Liver (tissue), 9 donors: Measurements from ENCODE around the gene TMEM243. TPM values are rescaled to one million over a fixed set of nuclear protein-coding genes. Genes with fewer than 3 reads are reported as not detected.

Experiments used
- DNase-seq: peaks from one replicate; pipeline ENCODE4 v3.0.0-alpha.2; 2017; ENCODE audit warnings: low spot score
- H3K27ac ChIP-seq, 2 donors: one replicate each; pipeline ENCODE4 v1.7.0; 2013; ENCODE audit warnings: inconsistent platforms in 2 of 2, low read length in 2 of 2, control low read depth in 1 of 2, low read depth in 1 of 2, mild to moderate bottlenecking in 1 of 2
- H3K27me3 ChIP-seq, 4 donors: one replicate each; pipeline versions ENCODE4 v1.6.1 to v1.7.0; 2013; ENCODE audit warnings: low read length in 3 of 4, inconsistent platforms in 1 of 4, mild to moderate bottlenecking in 1 of 4, moderate library complexity in 1 of 4; ENCODE audit not compliant: control insufficient read depth in 4 of 4, insufficient read depth in 4 of 4
- H3K36me3 ChIP-seq, 4 donors: one replicate each; pipeline versions ENCODE4 v1.6.1 to v1.7.0; 2013; ENCODE audit warnings: low read length in 3 of 4, mild to moderate bottlenecking in 3 of 4, low read depth in 1 of 4, moderate library complexity in 1 of 4; ENCODE audit not compliant: control insufficient read depth in 4 of 4, insufficient read depth in 3 of 4
- H3K4me1 ChIP-seq, 4 donors: one replicate each; pipeline versions ENCODE4 v1.6.1 to v1.7.0; 2013; ENCODE audit warnings: low read length in 3 of 4, mild to moderate bottlenecking in 3 of 4, moderate library complexity in 1 of 4; ENCODE audit not compliant: control insufficient read depth in 4 of 4, insufficient read depth in 4 of 4
- H3K4me3 ChIP-seq, 3 donors: one replicate each; pipeline versions ENCODE4 v1.6.1 to v1.7.0; 2013; ENCODE audit warnings: low read length in 3 of 3, control low read depth in 1 of 3, low read depth in 1 of 3, mild to moderate bottlenecking in 1 of 3
- H3K9ac ChIP-seq, 2 donors: one replicate each; pipeline ENCODE4 v1.7.0; 2013; ENCODE audit warnings: low read length in 2 of 2, mild to moderate bottlenecking in 2 of 2, moderate library complexity in 2 of 2, control low read depth in 1 of 2, low read depth in 1 of 2
- H3K9me3 ChIP-seq, 4 donors: one replicate each; pipeline versions ENCODE4 v1.6.1 to v1.7.0; 2013; ENCODE audit warnings: low read length in 3 of 4; ENCODE audit not compliant: control insufficient read depth in 4 of 4
- EGR1 ChIP-seq, 2 donors: IDR thresholded peaks; 2 replicates each; pipeline ENCODE4 v1.6.1; 2016 to 2018; ENCODE audit warnings: antibody characterized with exemption in 2 of 2, low read depth in 2 of 2
- GABPA ChIP-seq, 2 donors: IDR thresholded peaks in 1 of 2; conservative IDR thresholded peaks in 1 of 2; 2 replicates each; pipeline ENCODE4 v1.6.1; 2016; ENCODE audit warnings: antibody characterized with exemption in 2 of 2, mild to moderate bottlenecking in 1 of 2, moderate library complexity in 1 of 2
- HNF4A ChIP-seq, 2 donors: conservative IDR thresholded peaks; 2 replicates each; pipeline ENCODE4 v1.6.1; 2016; ENCODE audit warnings: antibody characterized with exemption in 2 of 2, mild to moderate bottlenecking in 2 of 2
- JUND ChIP-seq, 2 donors: IDR thresholded peaks; 2 replicates each; pipeline ENCODE4 v1.6.1; 2016; ENCODE audit warnings: antibody characterized with exemption in 2 of 2
- TAF1 ChIP-seq: conservative IDR thresholded peaks from 2 replicates; pipeline ENCODE4 v1.6.1; 2016; ENCODE audit warnings: antibody characterized with exemption, mild to moderate bottlenecking
- ZBTB33 ChIP-seq: IDR thresholded peaks from 2 replicates; pipeline ENCODE4 v1.6.1; 2016; ENCODE audit warnings: antibody characterized with exemption
- WGBS: extraction: QIAGEN DNeasy Blood & Tissue Kit; methylation state at CpG from one replicate; pipeline ENCODE4 v1.1.7; 2013; 5-methylcytosine and 5-hydroxymethylcytosine counted together
- polyA plus RNA-seq, 2 donors: library from polyadenylated mRNA; stranded (reverse) in 1 of 2; unstranded in 1 of 2; fragments of 200-250 nt in 1 of 2; fragments of >200 nt in 1 of 2; fragmentation: Nextera tagmentation in 1 of 2; extraction: Ambion mirVana in 1 of 2; gene quantifications; one replicate each; pipeline versions ENCODE4 v1.2.1 to v1.2.3, GENCODE V29; 2013 to 2015
- total RNA-seq, 2 donors: library from RNA; depleted of rRNA; stranded (reverse); fragments of >200 nt; gene quantifications; one replicate each; pipeline ENCODE4 v1.2.3, GENCODE V29; 2014
- TF ChIP-seq, protein P1 (sequence below): fragments of 150-350 bp; IDR thresholded peaks from 2 replicates; pipeline ENCODE4 v1.5.1; 2017; ENCODE audit warnings: improper control_type of control experiment, low read depth, low read length; ENCODE audit not compliant: missing input control
- TF ChIP-seq, protein P2 (sequence below): IDR thresholded peaks from 2 replicates; pipeline ENCODE4 v1.6.1; 2016; ENCODE audit warnings: antibody characterized with exemption
- TF ChIP-seq, protein P3 (sequence below): IDR thresholded peaks from 2 replicates; pipeline ENCODE4 v1.6.1; 2016; ENCODE audit warnings: antibody characterized with exemption, mild to moderate bottlenecking
- donor health status: healthy.
- donor health status: healthy.
- donor health status: healthy.
- donor health status: healthy.
- donor health status: healthy.

TMEM243 gene
- total and polyA plus RNA-seq, 4 donors = 4.8 to 8.0 (median 5.5) TPM

DNA sequence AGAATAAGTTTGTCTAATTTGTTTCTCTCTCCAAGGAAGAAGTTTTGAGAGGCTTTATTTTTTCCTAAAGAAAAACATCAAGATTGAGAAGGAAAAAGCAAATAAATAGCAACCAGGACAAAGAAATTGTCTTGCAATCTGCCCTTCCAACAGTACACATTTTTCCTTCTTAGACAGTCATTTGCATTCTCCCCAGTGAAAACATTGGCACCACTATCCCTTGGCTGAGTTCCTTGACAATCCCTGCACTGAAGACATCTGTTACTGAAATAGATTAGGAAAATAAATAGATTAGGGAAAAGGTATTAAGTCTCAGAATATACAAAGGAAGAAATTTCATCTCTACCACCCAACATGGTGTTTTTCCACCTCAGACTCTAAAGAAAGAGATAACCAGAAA lies 12.2 kb upstream of the TMEM243 start (continued):
- TF ChIP-seq, protein P1, sequence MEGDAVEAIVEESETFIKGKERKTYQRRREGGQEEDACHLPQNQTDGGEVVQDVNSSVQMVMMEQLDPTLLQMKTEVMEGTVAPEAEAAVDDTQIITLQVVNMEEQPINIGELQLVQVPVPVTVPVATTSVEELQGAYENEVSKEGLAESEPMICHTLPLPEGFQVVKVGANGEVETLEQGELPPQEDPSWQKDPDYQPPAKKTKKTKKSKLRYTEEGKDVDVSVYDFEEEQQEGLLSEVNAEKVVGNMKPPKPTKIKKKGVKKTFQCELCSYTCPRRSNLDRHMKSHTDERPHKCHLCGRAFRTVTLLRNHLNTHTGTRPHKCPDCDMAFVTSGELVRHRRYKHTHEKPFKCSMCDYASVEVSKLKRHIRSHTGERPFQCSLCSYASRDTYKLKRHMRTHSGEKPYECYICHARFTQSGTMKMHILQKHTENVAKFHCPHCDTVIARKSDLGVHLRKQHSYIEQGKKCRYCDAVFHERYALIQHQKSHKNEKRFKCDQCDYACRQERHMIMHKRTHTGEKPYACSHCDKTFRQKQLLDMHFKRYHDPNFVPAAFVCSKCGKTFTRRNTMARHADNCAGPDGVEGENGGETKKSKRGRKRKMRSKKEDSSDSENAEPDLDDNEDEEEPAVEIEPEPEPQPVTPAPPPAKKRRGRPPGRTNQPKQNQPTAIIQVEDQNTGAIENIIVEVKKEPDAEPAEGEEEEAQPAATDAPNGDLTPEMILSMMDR = no peak
- no peak for TF ChIP-seq JUND (IDR thresholded peaks at IDR 0.05)
- no peak for TF ChIP-seq ZBTB33
- TF ChIP-seq, protein P2, sequence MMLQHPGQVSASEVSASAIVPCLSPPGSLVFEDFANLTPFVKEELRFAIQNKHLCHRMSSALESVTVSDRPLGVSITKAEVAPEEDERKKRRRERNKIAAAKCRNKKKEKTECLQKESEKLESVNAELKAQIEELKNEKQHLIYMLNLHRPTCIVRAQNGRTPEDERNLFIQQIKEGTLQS = no peak
- TF ChIP-seq GABPA (IDR thresholded peaks at IDR 0.05 in 1 of 2, conservative IDR thresholded peaks at IDR 0.05 in 1 of 2) = no peak

DNA sequence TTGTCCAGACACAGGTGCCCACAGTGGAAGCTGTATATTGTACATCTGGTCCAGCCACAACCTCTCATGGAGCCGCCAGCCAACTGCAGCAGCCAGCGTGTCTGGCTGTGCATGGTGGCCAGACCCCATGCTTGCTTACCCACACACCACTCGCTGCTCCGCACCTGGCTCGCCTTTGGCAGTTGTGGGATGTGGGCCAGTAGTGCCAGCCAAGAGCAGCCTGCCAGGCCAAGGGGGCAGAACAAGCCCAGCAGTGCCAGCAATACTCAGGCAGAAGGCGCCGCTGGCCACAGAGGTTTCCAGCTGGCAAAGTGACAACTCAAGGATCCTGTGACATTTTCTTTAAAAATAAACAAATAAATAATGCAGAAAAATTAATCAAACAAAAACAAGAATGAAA lies 11.7 kb upstream of the TMEM243 start:
- Histone ChIP-seq H3K27ac (no peak overlapping the region), H3K27me3 (no peaks in the 10 kb centered on the region), H3K4me1 (peaks cover 2 to 6% (median 3%) of the 10 kb centered on the region in 4 donors), H3K9me3 (peaks cover 0 to 4% (median 0%) of the 10 kb centered on the region in 4 donors), H3K9ac (no peak overlapping the region), H3K36me3 (no peaks in the 10 kb centered on the region), H3K4me3 (no peak overlapping the region)
- no peak for DNase-seq
- TF ChIP-seq, protein P3, sequence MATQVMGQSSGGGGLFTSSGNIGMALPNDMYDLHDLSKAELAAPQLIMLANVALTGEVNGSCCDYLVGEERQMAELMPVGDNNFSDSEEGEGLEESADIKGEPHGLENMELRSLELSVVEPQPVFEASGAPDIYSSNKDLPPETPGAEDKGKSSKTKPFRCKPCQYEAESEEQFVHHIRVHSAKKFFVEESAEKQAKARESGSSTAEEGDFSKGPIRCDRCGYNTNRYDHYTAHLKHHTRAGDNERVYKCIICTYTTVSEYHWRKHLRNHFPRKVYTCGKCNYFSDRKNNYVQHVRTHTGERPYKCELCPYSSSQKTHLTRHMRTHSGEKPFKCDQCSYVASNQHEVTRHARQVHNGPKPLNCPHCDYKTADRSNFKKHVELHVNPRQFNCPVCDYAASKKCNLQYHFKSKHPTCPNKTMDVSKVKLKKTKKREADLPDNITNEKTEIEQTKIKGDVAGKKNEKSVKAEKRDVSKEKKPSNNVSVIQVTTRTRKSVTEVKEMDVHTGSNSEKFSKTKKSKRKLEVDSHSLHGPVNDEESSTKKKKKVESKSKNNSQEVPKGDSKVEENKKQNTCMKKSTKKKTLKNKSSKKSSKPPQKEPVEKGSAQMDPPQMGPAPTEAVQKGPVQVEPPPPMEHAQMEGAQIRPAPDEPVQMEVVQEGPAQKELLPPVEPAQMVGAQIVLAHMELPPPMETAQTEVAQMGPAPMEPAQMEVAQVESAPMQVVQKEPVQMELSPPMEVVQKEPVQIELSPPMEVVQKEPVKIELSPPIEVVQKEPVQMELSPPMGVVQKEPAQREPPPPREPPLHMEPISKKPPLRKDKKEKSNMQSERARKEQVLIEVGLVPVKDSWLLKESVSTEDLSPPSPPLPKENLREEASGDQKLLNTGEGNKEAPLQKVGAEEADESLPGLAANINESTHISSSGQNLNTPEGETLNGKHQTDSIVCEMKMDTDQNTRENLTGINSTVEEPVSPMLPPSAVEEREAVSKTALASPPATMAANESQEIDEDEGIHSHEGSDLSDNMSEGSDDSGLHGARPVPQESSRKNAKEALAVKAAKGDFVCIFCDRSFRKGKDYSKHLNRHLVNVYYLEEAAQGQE = no peak
- TF ChIP-seq HNF4A (conservative IDR thresholded peaks at IDR 0.05) = peak in 1 of 2 donors; percentile 22
- WGBS = 46% methylated on average over 7 of the region's 7 CpGs

- DNase-seq = no peak
- H3K9me3 ChIP-seq = peaks cover 0 to 4% (median 0%) of the 10 kb centered on the region in 4 donors
- 61% methylated on average over 3 of the region's 3 CpGs for WGBS
- TF ChIP-seq EGR1 (IDR thresholded peaks at IDR 0.05; ENCODE audit: low read depth in 2 of 2) (no peak), TAF1 (no peak)
- no peak overlapping the region for H3K4me3 ChIP-seq
- peaks cover 0 to 5% (median 1%) of the 10 kb centered on the region in 4 donors for H3K27me3 ChIP-seq
- H3K27ac ChIP-seq = no peak overlapping the region
- no peaks in the 10 kb centered on the region for H3K36me3 ChIP-seq
- H3K9ac ChIP-seq = no peak overlapping the region
- H3K4me1 ChIP-seq = peaks cover 0 to 6% (median 3%) of the 10 kb centered on the region in 4 donors
These were observed 7.0 kb upstream of the TMEM243 start for GRCh38 chr7:87226495-87226894.
